Activated naive CD8-positive, alpha-beta T cell treated with anti-CD3 and anti-CD28 coated beads, Interleukin-2, amount 10 ng/mL, durations not matched to agents 7 days and 5 days (primary cell): Measurements from ENCODE around the gene PYHIN1. TPM values are rescaled to one million over a fixed set of nuclear protein-coding genes. Genes with fewer than 3 reads are reported as not detected.
"Not testable (repeated sequence)": the region's sequence is repeated elsewhere in the genome, so short reads cannot be mapped to it uniquely, and the experiment has no call there.

ENCODE experiments used
- ATAC-seq: fragments of 150-1000 bp; cut with Tn5 transposase; one replicate; pipeline ENCODE4 v1.10.0; 2021; ENCODE audit warnings: low read depth, moderate library complexity
- POLR2A ChIA-PET: fragments of 350-600 bp; sonication (Branson Sonifier 250); formaldehyde crosslinking; loops from one replicate; lab custom pipeline; 2021; ENCODE audit warnings: antibody characterized with exemption; lab: Charles Lee
- DNase-seq: peaks from one replicate; pipeline ENCODE4 v3.0.0; 2021
- H3K27ac Mint-ChIP-seq: one replicate; pipeline ENCODE4 v1.8.0; 2022; ENCODE audit warnings: mild to moderate bottlenecking, mixed read lengths
- H3K27me3 Mint-ChIP-seq: one replicate; pipeline ENCODE4 v1.8.0; 2022; ENCODE audit warnings: mild to moderate bottlenecking, moderate library complexity, mixed read lengths
- H3K36me3 Mint-ChIP-seq: one replicate; pipeline ENCODE4 v1.8.0; 2021; ENCODE audit warnings: mild to moderate bottlenecking, mixed read lengths
- H3K4me1 Mint-ChIP-seq: one replicate; pipeline ENCODE4 v1.8.0; 2021; ENCODE audit warnings: mixed read lengths
- H3K4me3 Mint-ChIP-seq: one replicate; pipeline ENCODE4 v1.8.0; 2022; ENCODE audit warnings: mild to moderate bottlenecking, moderate library complexity, mixed read lengths
- H3K9me3 Mint-ChIP-seq: one replicate; pipeline ENCODE4 v1.8.0; 2021; ENCODE audit warnings: mixed read lengths
- total RNA-seq, 2 experiments: library from RNA; stranded (reverse); gene quantifications; one replicate each; pipeline ENCODE4 v1.2.3, GENCODE V29; 2021

Gene PYHIN1
- total RNA-seq, 2 experiments from 2014 or later = 44.6 to 45.2 TPM

- peak within 1 kb of the TSS; percentile 96 for H3K27ac Mint-ChIP-seq
- H3K9me3 Mint-ChIP-seq = no peaks in the 10 kb centered on the region
- peaks cover 42% of the 10 kb centered on the region for H3K36me3 Mint-ChIP-seq
- no peaks in the 10 kb centered on the region for H3K27me3 Mint-ChIP-seq
- POLR2A ChIA-PET = interaction anchor here (0.6 to 2.9 kb wide), 8 partner anchors 9 to 915 kb away, joined by 3 to 20 read pairs (median 4); partner anchors contain the start of genes AIM2 and TAGLN2
- ATAC-seq = peak; percentile 66
- peaks cover 39% of the 10 kb centered on the region for H3K4me1 Mint-ChIP-seq
- DNase-seq = no peak
- H3K4me3 Mint-ChIP-seq = peak within 1 kb of the TSS; percentile 90
Observed at GRCh38 chr1:159009704-159010361, 78.5 kb downstream of the PYHIN1 start, which contains the start of gene IFI16. TSS of gene IFI16 (plus strand) at chr1:159009907. CDS start at chr1:159014681, 4,774 bp downstream.

DNA sequence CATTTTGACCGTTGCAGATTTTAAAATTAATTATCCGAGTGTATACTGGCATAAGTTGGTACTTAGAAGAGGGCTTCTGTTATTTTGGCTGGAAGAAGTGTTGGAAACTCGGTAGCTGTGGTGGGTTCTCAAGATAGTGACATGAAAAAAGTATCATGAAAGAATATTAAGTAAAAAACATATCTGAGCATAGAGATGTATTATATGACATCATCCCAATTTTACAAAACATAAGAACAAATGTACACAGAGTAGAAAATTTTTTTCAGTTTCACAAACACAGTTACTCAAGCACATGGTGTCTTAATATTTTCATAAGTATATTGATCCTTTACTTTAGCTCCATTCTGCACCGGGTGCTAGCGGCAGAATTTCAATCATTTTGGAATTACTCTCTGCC, 79.0 kb downstream of the PYHIN1 start:
- H3K9me3 Mint-ChIP-seq = no peaks in the 10 kb centered on the region
- DNase-seq (no peak), ATAC-seq (no peak)
- H3K4me1 Mint-ChIP-seq = peaks cover 42% of the 10 kb centered on the region
- peaks cover 47% of the 10 kb centered on the region for H3K36me3 Mint-ChIP-seq
- POLR2A ChIA-PET = interaction anchor here (0.6 to 2.9 kb wide), 6 partner anchors 8 to 915 kb away, joined by 3 to 20 read pairs (median 6); partner anchors contain the start of genes AIM2 and TAGLN2
- H3K27ac Mint-ChIP-seq = peak overlapping the region; percentile 96
- H3K27me3 Mint-ChIP-seq = no peaks in the 10 kb centered on the region
- peak overlapping the region; percentile 90 for H3K4me3 Mint-ChIP-seq

DNA sequence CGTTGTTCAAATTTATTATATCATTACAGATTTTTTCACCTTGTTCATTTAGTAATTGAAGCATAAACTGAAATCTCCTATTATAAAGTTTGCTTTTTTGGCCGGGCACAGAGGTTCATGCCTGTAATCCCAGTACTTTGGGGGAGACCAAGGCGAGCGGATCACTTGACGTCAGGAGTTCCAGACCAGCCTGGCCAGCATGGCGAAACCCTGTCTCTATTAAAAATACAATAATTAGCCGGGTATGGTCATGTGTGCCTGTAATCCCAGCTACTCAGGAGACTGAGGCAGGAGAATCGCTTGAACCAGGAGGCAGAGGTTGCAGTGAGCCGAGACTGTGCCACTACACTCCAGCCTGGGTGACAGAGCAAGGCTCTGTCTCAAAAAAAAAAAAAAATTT, 79.6 kb downstream of the PYHIN1 start:
- H3K36me3 Mint-ChIP-seq = peaks cover 51% of the 10 kb centered on the region
- peak overlapping the region; percentile 96 for H3K27ac Mint-ChIP-seq
- H3K4me3 Mint-ChIP-seq = peak overlapping the region; percentile 90
- H3K9me3 Mint-ChIP-seq, H3K27me3 Mint-ChIP-seq, ATAC-seq: not testable (repeated sequence)
- H3K4me1 Mint-ChIP-seq = peaks cover 43% of the 10 kb centered on the region
- POLR2A ChIA-PET = interaction anchor here (0.7 to 2.9 kb wide), 4 partner anchors 20 to 796 kb away, joined by 3 to 20 read pairs (median 12); partner anchors contain the start of gene AIM2
- DNase-seq = peak; percentile 53

GRCh38 chr1:159011751-159012150, 80.4 kb downstream of the PYHIN1 start:
- no peak for ATAC-seq

DNA sequence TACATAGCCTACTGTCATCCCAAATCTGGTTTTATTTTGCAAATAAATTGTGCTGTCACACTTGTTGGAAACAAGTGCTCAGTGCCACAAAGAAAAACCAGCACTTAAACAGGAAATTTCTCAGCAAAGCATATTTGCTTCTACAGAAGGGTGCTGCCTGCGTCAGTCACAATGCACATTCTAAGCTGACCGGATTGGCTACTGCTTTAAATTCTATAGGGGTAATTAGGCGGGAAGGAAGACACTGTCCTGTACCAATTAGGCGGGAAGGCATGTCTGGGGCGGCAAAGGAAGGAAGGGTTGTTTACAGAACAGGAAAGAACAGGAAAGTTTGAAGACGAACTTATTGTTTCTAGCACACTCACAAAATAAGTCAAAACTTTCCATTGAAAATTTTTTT, 81.1 kb downstream of the PYHIN1 start:
- Mint-ChIP-seq H3K36me3 (peaks cover 60% of the 10 kb centered on the region), H3K9me3 (no peaks in the 10 kb centered on the region), H3K4me3 (peak overlapping the region; percentile 84), H3K27ac (peak overlapping the region; percentile 92), H3K27me3 (no peaks in the 10 kb centered on the region), H3K4me1 (peaks cover 44% of the 10 kb centered on the region)
- ATAC-seq (peak; percentile 60), DNase-seq (peak; percentile 41)
- POLR2A ChIA-PET = interaction anchor here (0.6 to 1.4 kb wide), 2 partner anchors 10 to 64 kb away, joined by 3 to 4 read pairs; partner anchors contain the start of gene AIM2

More at GRCh38 chr1:159011751-159012150, 80.4 kb downstream of the PYHIN1 start:
- H3K4me1 Mint-ChIP-seq = peaks cover 43% of the 10 kb centered on the region
- no peaks in the 10 kb centered on the region for H3K9me3 Mint-ChIP-seq
- H3K27ac Mint-ChIP-seq = peak overlapping the region; percentile 92
- H3K27me3 Mint-ChIP-seq = no peaks in the 10 kb centered on the region
- POLR2A ChIA-PET = interaction anchor here (1.4 kb wide), 1 partner anchor 65 kb away, joined by 4 read pairs; the partner anchor contains the start of gene AIM2
- no peak for DNase-seq
- peak overlapping the region; percentile 84 for H3K4me3 Mint-ChIP-seq
- peaks cover 55% of the 10 kb centered on the region for H3K36me3 Mint-ChIP-seq

DNA sequence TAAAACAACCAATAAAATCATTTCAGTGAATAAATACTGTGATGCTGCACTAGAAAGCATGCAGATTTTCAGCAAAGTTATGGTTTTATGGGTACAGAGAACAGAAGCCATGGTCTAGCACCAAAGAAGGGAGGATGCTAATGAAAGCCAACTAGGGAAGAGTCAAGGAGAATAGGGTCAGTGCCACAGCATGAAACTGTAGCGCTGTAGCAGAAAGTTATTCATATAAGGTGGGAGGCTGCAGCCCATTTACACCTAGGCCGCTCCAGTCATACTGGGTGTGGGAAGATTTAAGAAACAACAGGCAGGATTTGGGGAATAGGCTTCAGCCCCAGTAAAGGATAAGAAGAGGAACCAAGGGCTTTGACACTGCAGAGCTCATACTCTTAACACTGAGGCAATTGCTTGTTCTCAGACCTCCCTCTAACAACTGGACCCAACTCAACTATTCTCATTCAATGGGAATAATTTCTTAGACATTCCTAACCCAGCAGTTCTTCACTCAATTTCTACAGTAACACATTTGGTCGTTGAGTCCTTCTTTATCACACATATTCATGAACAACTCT, 82.7 kb downstream of the PYHIN1 start:
- Mint-ChIP-seq H3K9me3 (no peaks in the 10 kb centered on the region), H3K4me3 (peak overlapping the region; percentile 84), H3K27ac (peak overlapping the region; percentile 92), H3K36me3 (peaks cover 69% of the 10 kb centered on the region), H3K27me3 (no peaks in the 10 kb centered on the region), H3K4me1 (peaks cover 45% of the 10 kb centered on the region)
- DNase-seq (no peak), ATAC-seq (no peak)
- POLR2A ChIA-PET = no interaction called here

DNA sequence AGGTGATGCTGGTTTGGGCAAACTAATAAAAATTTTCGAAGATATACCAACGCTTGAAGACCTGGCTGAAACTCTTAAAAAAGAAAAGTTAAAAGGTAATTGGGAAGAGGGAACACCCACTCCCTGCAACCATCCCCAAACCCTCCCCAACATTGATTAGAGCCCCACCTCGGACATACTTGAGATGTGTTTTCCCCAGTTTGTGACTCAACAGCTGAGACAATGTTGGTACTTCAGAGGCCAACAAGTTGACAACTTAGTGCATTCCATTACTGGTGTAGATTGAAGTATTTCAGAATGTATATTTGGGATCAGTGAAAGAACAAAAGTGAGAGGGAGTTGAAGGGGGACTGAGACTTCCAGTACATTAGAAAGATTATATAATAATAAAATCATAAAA, 83.5 kb downstream of the PYHIN1 start:
- H3K4me3 Mint-ChIP-seq = peak overlapping the region; percentile 84
- DNase-seq (no peak), ATAC-seq (no peak)
- no peaks in the 10 kb centered on the region for H3K9me3 Mint-ChIP-seq
- H3K4me1 Mint-ChIP-seq = peaks cover 51% of the 10 kb centered on the region
- peak overlapping the region; percentile 92 for H3K27ac Mint-ChIP-seq
- peaks cover 73% of the 10 kb centered on the region for H3K36me3 Mint-ChIP-seq
- H3K27me3 Mint-ChIP-seq = no peaks in the 10 kb centered on the region
- POLR2A ChIA-PET = interaction anchor here (0.9 kb wide), 1 partner anchor 31 kb away, joined by 4 read pairs; no protein-coding TSS in a partner anchor

- POLR2A ChIA-PET = interaction anchor here (0.8 to 0.9 kb wide), 2 partner anchors 31 to 38 kb away, joined by 3 to 4 read pairs; no protein-coding TSS in a partner anchor
- Mint-ChIP-seq H3K27me3 (no peaks in the 10 kb centered on the region), H3K36me3 (peaks cover 73% of the 10 kb centered on the region), H3K4me1 (peaks cover 57% of the 10 kb centered on the region), H3K27ac (peak overlapping the region; percentile 87), H3K9me3 (no peaks in the 10 kb centered on the region), H3K4me3 (peak overlapping the region; percentile 82)
- ATAC-seq (peak; percentile 90), DNase-seq (no peak)
Observed at GRCh38 chr1:159015440-159015909, 84.1 kb downstream of the PYHIN1 start.

DNA sequence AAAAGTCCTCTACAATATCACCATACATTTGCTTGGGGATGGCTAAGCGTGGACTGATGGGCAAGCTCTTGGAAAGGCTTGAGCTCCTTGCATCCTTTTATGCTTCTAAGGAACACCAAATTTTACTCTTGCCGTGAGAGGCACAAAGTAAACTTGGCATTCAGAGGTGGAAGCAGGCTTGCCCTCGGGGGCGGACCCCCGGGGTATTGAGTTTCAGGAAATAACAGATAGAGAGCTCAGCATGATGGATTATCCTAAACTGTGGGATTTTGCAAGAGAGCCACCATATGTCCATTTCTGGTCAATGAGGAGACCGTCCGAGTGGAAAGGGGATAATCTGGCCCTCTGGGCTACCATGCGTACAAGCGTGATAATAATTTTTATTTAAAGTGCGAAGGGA, 92.4 kb downstream of the PYHIN1 start:
- DNase-seq (no peak), ATAC-seq (no peak)
- Mint-ChIP-seq H3K4me3 (no peak overlapping the region), H3K9me3 (no peaks in the 10 kb centered on the region), H3K27me3 (no peaks in the 10 kb centered on the region), H3K36me3 (peaks cover 67% of the 10 kb centered on the region), H3K27ac (no peak overlapping the region), H3K4me1 (peaks cover 68% of the 10 kb centered on the region)
- POLR2A ChIA-PET = interaction anchor here (1.0 kb wide), 1 partner anchor 11 kb away, joined by 4 read pairs; no protein-coding TSS in a partner anchor

DNA sequence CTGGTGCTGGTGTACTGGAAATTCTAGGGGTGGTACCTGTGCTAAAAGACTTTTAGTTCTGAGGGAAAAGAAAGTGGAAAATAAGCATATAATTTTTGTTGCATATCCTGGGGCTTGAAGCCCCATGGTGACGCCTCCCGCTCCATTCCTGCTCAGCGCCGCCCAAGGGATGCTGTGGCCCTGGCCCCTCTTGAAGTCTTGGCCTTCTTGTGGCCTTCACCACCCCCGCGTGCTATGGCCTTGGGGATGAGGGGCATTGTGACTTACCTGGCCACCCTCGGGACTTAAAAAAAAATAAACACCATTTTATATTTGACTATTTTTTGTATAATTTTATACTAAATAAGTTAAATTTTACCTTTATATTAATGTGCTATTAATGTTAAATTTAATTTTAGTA, 93.7 kb downstream of the PYHIN1 start:
- ATAC-seq (no peak), DNase-seq (no peak)
- POLR2A ChIA-PET = no interaction called here
- H3K4me1 Mint-ChIP-seq = peaks cover 68% of the 10 kb centered on the region
- H3K27me3 Mint-ChIP-seq = no peaks in the 10 kb centered on the region
- peaks cover 69% of the 10 kb centered on the region for H3K36me3 Mint-ChIP-seq
- H3K9me3 Mint-ChIP-seq = no peaks in the 10 kb centered on the region
- no peak overlapping the region for H3K4me3 Mint-ChIP-seq
- H3K27ac Mint-ChIP-seq = no peak overlapping the region

Other genes with a start within 250 kb of the PYHIN1 start
- not detected for gene SPTA1, start 244.8 kb upstream of the PYHIN1 start, total RNA-seq
- not detected for gene OR6K2, start 230.9 kb upstream of the PYHIN1 start, total RNA-seq
- gene OR6K3, start 210.8 kb upstream of the PYHIN1 start, total RNA-seq = not detected
- gene OR6K6, start 176.8 kb upstream of the PYHIN1 start, total RNA-seq = not detected
- gene OR6N1, start 159.4 kb upstream of the PYHIN1 start, total RNA-seq = not detected
- not detected for gene OR6N2, start 150.3 kb upstream of the PYHIN1 start, total RNA-seq
- gene MNDA, start 100.2 kb upstream of the PYHIN1 start, total RNA-seq = under 1 TPM; 0.31 to 0.47 TPM
- gene IFI16, start 78.4 kb downstream of the PYHIN1 start, total RNA-seq = 100 to 1,000 TPM; 295 to 300 TPM
- gene AIM2, start 145.2 kb downstream of the PYHIN1 start, total RNA-seq = 1 to 10 TPM; 3.0 to 4.4 TPM
- not detected for gene CADM3, start 240.1 kb downstream of the PYHIN1 start, total RNA-seq